ENCODE measurements around the gene GULP1. TPM values are rescaled to one million over a fixed set of nuclear protein-coding genes. Genes with fewer than 3 reads are reported as not detected.
"Not testable (repeated sequence)": the region's sequence is repeated elsewhere in the genome, so short reads cannot be mapped to it uniquely, and the experiment has no call there.

Gene GULP1
- total and polyA plus RNA-seq, 4 donors: 25.3 to 78.2 (median 48.2) TPM

- Histone ChIP-seq H3K4me3 (ENCODE audit: low read depth, low read length) (no peak overlapping the region), H3K9me3 (ENCODE audit: control insufficient read depth, insufficient read depth, low read length) (no peaks in the 10 kb centered on the region), H3K27me3 (ENCODE audit: control insufficient read depth, insufficient read depth, low read length) (no peaks in the 10 kb centered on the region), H3K4me1 (ENCODE audit: control insufficient read depth, insufficient read depth, low read length) (no peaks in the 10 kb centered on the region), H3K36me3 (ENCODE audit: control insufficient read depth, insufficient read depth, low read length) (no peaks in the 10 kb centered on the region), H3K27ac (ENCODE audit: low read depth, low read length) (no peak overlapping the region)
- no peak for DNase-seq (ENCODE audit: low read depth in 4 of 6, low spot score in 6 of 6)
- WGBS (ENCODE audit: insufficient coverage): no CpG with 5 or more reads among the region's 2 CpGs
These were observed 19.6 kb upstream of the GULP1 start for GRCh38 chr2:188272121-188272520.

- H3K27me3 ChIP-seq (ENCODE audit: control insufficient read depth, insufficient read depth, low read length): no peaks in the 10 kb centered on the region
- no peak overlapping the region for H3K4me3 ChIP-seq (ENCODE audit: low read depth, low read length)
- H3K27ac ChIP-seq (ENCODE audit: low read depth, low read length): no peak overlapping the region
- peak in 1 of 6 donors; percentile 9 for DNase-seq (ENCODE audit: low read depth in 4 of 6, low spot score in 6 of 6)
- H3K36me3 ChIP-seq (ENCODE audit: control insufficient read depth, insufficient read depth, low read length): no peaks in the 10 kb centered on the region
- H3K9me3 ChIP-seq (ENCODE audit: control insufficient read depth, insufficient read depth, low read length): no peaks in the 10 kb centered on the region
- no CpG with 5 or more reads among the region's 2 CpGs for WGBS (ENCODE audit: insufficient coverage)
- no peaks in the 10 kb centered on the region for H3K4me1 ChIP-seq (ENCODE audit: control insufficient read depth, insufficient read depth, low read length)
These were observed 17.4 kb upstream of the GULP1 start for GRCh38 chr2:188274274-188274673.

- 91% methylated on average over 9 of the region's 10 CpGs for WGBS (ENCODE audit: insufficient coverage)
- H3K27me3 ChIP-seq (ENCODE audit: control insufficient read depth, insufficient read depth, low read length): no peaks in the 10 kb centered on the region
- no peaks in the 10 kb centered on the region for H3K9me3 ChIP-seq (ENCODE audit: control insufficient read depth, insufficient read depth, low read length)
- DNase-seq (ENCODE audit: low read depth in 4 of 6, low spot score in 6 of 6): no peak
- no peak overlapping the region for H3K27ac ChIP-seq (ENCODE audit: low read depth, low read length)
- H3K36me3 ChIP-seq (ENCODE audit: control insufficient read depth, insufficient read depth, low read length): no peaks in the 10 kb centered on the region
- no peak overlapping the region for H3K4me3 ChIP-seq (ENCODE audit: low read depth, low read length)
- no peaks in the 10 kb centered on the region for H3K4me1 ChIP-seq (ENCODE audit: control insufficient read depth, insufficient read depth, low read length)
These were observed 15.4 kb upstream of the GULP1 start for GRCh38 chr2:188276255-188276654.

GRCh38 chr2:188277786-188278185, 13.9 kb upstream of the GULP1 start:
- no peaks in the 10 kb centered on the region for H3K27me3 ChIP-seq (ENCODE audit: control insufficient read depth, insufficient read depth, low read length)
- no peaks in the 10 kb centered on the region for H3K4me1 ChIP-seq (ENCODE audit: control insufficient read depth, insufficient read depth, low read length)
- no peak overlapping the region for H3K4me3 ChIP-seq (ENCODE audit: low read depth, low read length)
- H3K27ac ChIP-seq (ENCODE audit: low read depth, low read length): no peak overlapping the region
- peak in 1 of 6 donors; percentile 69 for DNase-seq (ENCODE audit: low read depth in 4 of 6, low spot score in 6 of 6)
- WGBS (ENCODE audit: insufficient coverage): no CpG with 5 or more reads among the region's 5 CpGs
- no peaks in the 10 kb centered on the region for H3K9me3 ChIP-seq (ENCODE audit: control insufficient read depth, insufficient read depth, low read length)
- H3K36me3 ChIP-seq (ENCODE audit: control insufficient read depth, insufficient read depth, low read length): no peaks in the 10 kb centered on the region

DNA sequence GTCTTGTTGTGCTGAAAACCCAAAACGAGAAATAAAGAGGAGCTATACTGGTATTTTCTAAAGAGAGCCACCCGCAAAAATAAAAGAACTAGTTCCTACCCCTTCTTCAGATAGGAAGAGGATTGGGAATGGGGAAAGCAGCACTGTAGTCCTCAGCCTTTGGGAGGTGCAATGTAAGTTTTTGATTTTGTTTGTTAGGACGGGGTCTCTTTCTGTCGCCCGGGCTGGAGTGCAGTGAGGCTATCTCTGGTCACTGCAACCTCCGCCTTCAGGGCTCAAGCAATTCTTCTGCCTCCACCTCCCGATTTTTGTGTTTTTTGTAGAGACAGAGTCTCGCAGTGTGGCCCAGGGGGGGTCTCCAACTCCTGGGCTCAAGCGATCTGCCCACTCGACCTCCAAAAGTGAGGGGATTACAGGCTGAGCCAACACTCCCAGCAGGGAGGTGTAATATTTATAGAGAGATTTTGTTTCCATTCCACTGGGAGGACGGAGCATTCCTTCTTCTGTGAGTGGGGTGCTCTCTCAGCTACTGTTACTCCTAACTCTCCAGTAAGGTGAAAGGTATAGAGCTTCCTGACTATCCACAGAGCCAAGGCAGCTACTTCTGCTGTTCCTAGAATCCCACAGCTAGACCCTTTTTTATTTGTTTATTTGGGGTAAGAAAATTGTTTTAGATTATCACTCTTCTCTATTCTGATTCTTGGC, 13.1 kb upstream of the GULP1 start:
- Histone ChIP-seq H3K4me3 (ENCODE audit: low read depth, low read length) (no peak overlapping the region), H3K36me3 (ENCODE audit: control insufficient read depth, insufficient read depth, low read length) (no peaks in the 10 kb centered on the region), H3K27ac (ENCODE audit: low read depth, low read length) (no peak overlapping the region), H3K9me3 (ENCODE audit: control insufficient read depth, insufficient read depth, low read length) (no peaks in the 10 kb centered on the region), H3K27me3 (ENCODE audit: control insufficient read depth, insufficient read depth, low read length) (no peaks in the 10 kb centered on the region), H3K4me1 (ENCODE audit: control insufficient read depth, insufficient read depth, low read length) (no peaks in the 10 kb centered on the region)
- DNase-seq (ENCODE audit: low read depth in 4 of 6, low spot score in 6 of 6): no peak
- WGBS (ENCODE audit: insufficient coverage): 50% methylated on average over 2 of the region's 11 CpGs

GRCh38 chr2:188279093-188279445, 12.6 kb upstream of the GULP1 start:
- no peak overlapping the region for H3K27ac ChIP-seq (ENCODE audit: low read depth, low read length)
- H3K36me3 ChIP-seq (ENCODE audit: control insufficient read depth, insufficient read depth, low read length): no peaks in the 10 kb centered on the region
- H3K4me1 ChIP-seq (ENCODE audit: control insufficient read depth, insufficient read depth, low read length): no peaks in the 10 kb centered on the region
- H3K27me3 ChIP-seq (ENCODE audit: control insufficient read depth, insufficient read depth, low read length): no peaks in the 10 kb centered on the region
- DNase-seq (ENCODE audit: low read depth in 4 of 6, low spot score in 6 of 6): no peak
- H3K9me3 ChIP-seq (ENCODE audit: control insufficient read depth, insufficient read depth, low read length): no peaks in the 10 kb centered on the region
- WGBS (ENCODE audit: insufficient coverage): 29% methylated on average over 2 of the region's 2 CpGs
- H3K4me3 ChIP-seq (ENCODE audit: low read depth, low read length): no peak overlapping the region

- H3K36me3 ChIP-seq (ENCODE audit: control insufficient read depth, insufficient read depth, low read length): no peaks in the 10 kb centered on the region
- no peak overlapping the region for H3K4me3 ChIP-seq (ENCODE audit: low read depth, low read length)
- H3K27me3 ChIP-seq (ENCODE audit: control insufficient read depth, insufficient read depth, low read length): no peaks in the 10 kb centered on the region
- no peaks in the 10 kb centered on the region for H3K9me3 ChIP-seq (ENCODE audit: control insufficient read depth, insufficient read depth, low read length)
- H3K4me1 ChIP-seq (ENCODE audit: control insufficient read depth, insufficient read depth, low read length): no peaks in the 10 kb centered on the region
- WGBS (ENCODE audit: insufficient coverage): no CpG with 5 or more reads among the region's 2 CpGs
- no peak overlapping the region for H3K27ac ChIP-seq (ENCODE audit: low read depth, low read length)
- no peak for DNase-seq (ENCODE audit: low read depth in 4 of 6, low spot score in 6 of 6)
These were observed 10.9 kb upstream of the GULP1 start for GRCh38 chr2:188280811-188281222.

DNA sequence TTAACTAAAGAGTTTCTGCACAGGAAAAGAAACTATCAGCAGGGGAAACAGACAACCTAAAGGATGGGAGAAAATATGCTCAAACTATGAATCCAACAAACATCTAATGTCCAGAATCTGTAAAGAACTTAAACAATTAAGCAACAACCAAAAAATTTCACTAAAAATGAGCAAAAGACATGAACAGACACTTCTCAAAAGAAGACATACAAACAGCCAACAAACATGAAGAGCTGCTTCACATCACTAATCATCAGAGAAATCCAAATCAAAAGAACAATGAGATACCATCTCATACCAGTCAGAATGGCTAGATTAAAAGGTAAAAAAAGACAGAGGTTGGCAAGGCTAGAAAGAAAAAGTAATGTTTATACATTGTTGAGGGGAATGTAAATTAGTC, 8.8 kb upstream of the GULP1 start:
- H3K27me3 ChIP-seq (ENCODE audit: control insufficient read depth, insufficient read depth, low read length): no peaks in the 10 kb centered on the region
- H3K27ac ChIP-seq (ENCODE audit: low read depth, low read length): no peak overlapping the region
- no peaks in the 10 kb centered on the region for H3K36me3 ChIP-seq (ENCODE audit: control insufficient read depth, insufficient read depth, low read length)
- no peak for DNase-seq (ENCODE audit: low read depth in 4 of 6, low spot score in 6 of 6)
- no peaks in the 10 kb centered on the region for H3K9me3 ChIP-seq (ENCODE audit: control insufficient read depth, insufficient read depth, low read length)
- no peaks in the 10 kb centered on the region for H3K4me1 ChIP-seq (ENCODE audit: control insufficient read depth, insufficient read depth, low read length)
- H3K4me3 ChIP-seq (ENCODE audit: low read depth, low read length): no peak overlapping the region

DNA sequence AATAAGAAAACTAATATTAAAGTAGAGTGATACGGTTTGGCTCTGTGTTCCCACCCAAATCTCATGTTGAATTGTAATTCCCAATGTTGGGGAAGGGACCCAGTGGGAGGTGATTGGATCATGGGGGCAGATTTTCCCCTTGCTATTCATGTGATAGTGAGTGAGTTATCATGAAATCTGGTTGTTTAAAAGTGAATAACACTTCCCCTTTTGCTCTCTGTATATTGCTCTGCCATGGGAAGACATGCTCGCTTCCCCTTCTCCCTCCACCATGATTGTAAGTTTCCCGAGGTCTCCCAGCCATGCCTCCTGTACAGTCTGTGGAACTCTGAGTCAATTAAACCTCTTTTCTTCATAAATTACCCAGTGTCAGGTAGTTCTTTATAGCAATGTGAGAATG, 7.4 kb upstream of the GULP1 start:
- DNase-seq (ENCODE audit: low read depth in 4 of 6, low spot score in 6 of 6); H3K27me3 ChIP-seq (ENCODE audit: control insufficient read depth, insufficient read depth, low read length); H3K4me1 ChIP-seq (ENCODE audit: control insufficient read depth, insufficient read depth, low read length); H3K4me3 ChIP-seq (ENCODE audit: low read depth, low read length); H3K36me3 ChIP-seq (ENCODE audit: control insufficient read depth, insufficient read depth, low read length); H3K27ac ChIP-seq (ENCODE audit: low read depth, low read length); H3K9me3 ChIP-seq (ENCODE audit: control insufficient read depth, insufficient read depth, low read length): not testable (repeated sequence)
- 83% methylated on average over 3 of the region's 3 CpGs for WGBS (ENCODE audit: insufficient coverage)

- no peaks in the 10 kb centered on the region for H3K9me3 ChIP-seq (ENCODE audit: control insufficient read depth, insufficient read depth, low read length)
- no peaks in the 10 kb centered on the region for H3K27me3 ChIP-seq (ENCODE audit: control insufficient read depth, insufficient read depth, low read length)
- 80% methylated on average over 1 of the region's 5 CpGs for WGBS (ENCODE audit: insufficient coverage)
These were observed 6.6 kb upstream of the GULP1 start for GRCh38 chr2:188285049-188285448.

More at GRCh38 chr2:188285049-188285448, 6.6 kb upstream of the GULP1 start:
- DNase-seq (ENCODE audit: low read depth in 4 of 6, low spot score in 6 of 6): no peak
- H3K4me3 ChIP-seq (ENCODE audit: low read depth, low read length): no peak overlapping the region
- H3K27ac ChIP-seq (ENCODE audit: low read depth, low read length): no peak overlapping the region
- no peaks in the 10 kb centered on the region for H3K36me3 ChIP-seq (ENCODE audit: control insufficient read depth, insufficient read depth, low read length)
- H3K4me1 ChIP-seq (ENCODE audit: control insufficient read depth, insufficient read depth, low read length): no peaks in the 10 kb centered on the region

Measured in spinal cord (tissue), 10 donors.